OCI-LY1 (cell line): ENCODE data around the gene ERBB3.

Source experiments
- EZH2 ChIP-seq: fragments of 200-600 bp; sonication (generic), shearing (Covaris generic); IDR thresholded peaks from 2 replicates; pipeline ENCODE4 v1.8.0; 2017; ENCODE audit warnings: borderline replicate concordance, mixed run types, mild to moderate bottlenecking, antibody characterized with exemption, low read length, moderate library complexity, mixed read lengths
- TF ChIP-seq, protein P1 (sequence below): fragments of 200-600 bp; sonication (generic), shearing (Covaris generic); IDR thresholded peaks from 2 replicates; pipeline ENCODE4 v1.5.1; 2017; ENCODE audit warnings: mild to moderate bottlenecking, antibody characterized with exemption, low read length, moderate library complexity, mixed read lengths

DNA sequence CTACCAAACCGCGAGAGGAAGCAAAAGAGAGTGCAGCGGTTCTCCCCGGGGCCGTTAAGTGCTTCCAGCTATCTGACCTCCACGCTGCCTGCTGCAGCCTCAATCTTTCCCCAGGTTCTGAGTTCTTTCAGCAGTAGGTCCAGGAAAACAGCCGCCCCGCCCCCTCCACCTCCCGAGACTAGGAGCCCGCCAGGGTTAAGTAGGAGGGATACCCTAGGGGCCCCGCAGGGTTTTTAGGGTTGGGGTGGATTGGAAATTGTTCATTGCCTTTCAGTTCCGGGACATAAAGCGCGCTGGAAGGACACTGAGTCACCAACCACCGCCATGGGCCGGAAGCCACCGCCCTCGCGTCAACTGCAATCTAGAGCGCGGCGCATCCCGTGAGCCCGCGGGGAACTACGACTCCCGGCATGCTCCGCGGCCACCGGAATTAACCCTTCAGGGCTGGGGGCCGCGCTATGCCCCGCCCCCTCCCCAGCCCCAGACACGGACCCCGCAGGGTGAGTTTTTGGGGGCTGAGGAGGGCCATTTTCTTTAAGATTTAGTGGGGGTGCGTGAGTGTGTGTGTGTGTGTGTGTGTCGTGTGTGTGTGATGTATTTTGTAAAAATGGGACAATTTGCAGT is 72.3 kb downstream of the ERBB3 start, which contains the start of gene MYL6B:
- TF ChIP-seq, protein P1, sequence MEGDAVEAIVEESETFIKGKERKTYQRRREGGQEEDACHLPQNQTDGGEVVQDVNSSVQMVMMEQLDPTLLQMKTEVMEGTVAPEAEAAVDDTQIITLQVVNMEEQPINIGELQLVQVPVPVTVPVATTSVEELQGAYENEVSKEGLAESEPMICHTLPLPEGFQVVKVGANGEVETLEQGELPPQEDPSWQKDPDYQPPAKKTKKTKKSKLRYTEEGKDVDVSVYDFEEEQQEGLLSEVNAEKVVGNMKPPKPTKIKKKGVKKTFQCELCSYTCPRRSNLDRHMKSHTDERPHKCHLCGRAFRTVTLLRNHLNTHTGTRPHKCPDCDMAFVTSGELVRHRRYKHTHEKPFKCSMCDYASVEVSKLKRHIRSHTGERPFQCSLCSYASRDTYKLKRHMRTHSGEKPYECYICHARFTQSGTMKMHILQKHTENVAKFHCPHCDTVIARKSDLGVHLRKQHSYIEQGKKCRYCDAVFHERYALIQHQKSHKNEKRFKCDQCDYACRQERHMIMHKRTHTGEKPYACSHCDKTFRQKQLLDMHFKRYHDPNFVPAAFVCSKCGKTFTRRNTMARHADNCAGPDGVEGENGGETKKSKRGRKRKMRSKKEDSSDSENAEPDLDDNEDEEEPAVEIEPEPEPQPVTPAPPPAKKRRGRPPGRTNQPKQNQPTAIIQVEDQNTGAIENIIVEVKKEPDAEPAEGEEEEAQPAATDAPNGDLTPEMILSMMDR = no peak
- no peak for TF ChIP-seq EZH2
